ENCODE measurements around the gene PTGES3L.
"Not testable (repeated sequence)": the region's sequence is repeated elsewhere in the genome, so short reads cannot be mapped to it uniquely, and the experiment has no call there.

Gene PTGES3L

DNA sequence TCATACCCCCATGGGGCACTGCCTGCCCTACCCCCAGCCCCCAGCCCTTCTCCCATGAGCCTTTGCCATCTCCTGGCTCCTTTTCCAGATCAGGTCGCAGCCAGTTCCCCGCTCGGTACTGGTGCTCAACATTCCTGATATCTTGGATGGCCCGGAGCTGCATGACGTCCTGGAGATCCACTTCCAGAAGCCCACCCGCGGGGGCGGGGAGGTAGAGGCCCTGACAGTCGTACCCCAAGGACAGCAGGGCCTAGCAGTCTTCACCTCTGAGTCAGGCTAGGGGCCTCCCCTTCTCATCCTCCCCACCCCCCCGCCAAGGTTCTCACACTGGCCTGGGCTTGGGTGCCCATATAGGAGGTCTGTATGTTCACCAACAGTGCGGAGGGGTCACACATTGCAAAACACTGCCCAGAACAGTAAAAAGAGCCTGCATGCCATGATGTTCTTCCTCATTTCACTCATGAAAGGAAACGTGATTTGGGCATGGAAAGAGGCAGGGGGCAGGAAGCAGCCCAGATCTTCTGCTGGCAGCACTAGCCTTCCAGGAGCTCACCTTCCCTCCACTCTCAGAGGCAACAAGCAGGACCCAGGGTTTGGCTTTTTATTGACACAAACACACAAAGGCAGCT is 34.3 kb upstream of the PTGES3L start:
- no peak for DNase-seq

GRCh38 chr17:43013296-43013695 is 33.4 kb upstream of the PTGES3L start:
- DNase-seq = no peak

DNA sequence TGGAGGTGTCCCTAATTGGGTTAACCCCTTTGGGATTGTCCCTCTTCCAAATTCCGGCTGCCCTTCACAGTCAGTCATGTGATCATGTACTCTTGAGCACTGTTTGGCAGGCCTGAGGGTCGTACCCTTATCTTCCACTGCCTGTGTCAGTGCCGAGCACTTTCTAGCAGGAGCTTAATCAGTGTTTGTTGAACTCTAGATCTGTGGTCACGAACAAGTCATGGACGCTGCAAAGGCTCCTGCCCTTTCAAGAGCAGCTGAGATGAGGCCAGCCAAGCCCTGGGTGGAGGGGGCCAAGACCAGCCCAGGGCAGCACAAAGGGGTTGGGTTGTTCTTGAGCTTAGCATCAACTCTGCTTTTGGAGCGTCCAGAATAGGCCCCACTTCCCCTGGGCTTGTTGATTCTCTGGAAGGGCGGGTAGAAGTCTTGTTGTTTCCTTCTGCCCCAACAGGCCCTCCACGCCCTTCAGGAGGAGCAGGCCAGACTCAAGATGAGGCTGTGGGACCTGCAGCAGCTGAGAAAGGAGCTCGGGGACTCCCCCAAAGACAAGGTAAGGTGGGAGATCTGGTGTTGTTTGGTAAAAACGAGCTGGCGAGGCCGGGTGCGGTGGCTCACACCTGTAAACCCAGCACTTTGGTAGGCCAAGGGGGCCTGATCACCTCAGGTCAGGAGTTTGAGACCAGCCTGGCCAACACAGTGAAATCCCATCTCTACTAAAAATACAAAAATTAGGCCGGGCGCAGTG is 32.0 kb upstream of the PTGES3L start:
- DNase-seq = no peak

- DNase-seq = no peak
Measured at GRCh38 chr17:43010667-43011308, 30.9 kb upstream of the PTGES3L start.

DNA sequence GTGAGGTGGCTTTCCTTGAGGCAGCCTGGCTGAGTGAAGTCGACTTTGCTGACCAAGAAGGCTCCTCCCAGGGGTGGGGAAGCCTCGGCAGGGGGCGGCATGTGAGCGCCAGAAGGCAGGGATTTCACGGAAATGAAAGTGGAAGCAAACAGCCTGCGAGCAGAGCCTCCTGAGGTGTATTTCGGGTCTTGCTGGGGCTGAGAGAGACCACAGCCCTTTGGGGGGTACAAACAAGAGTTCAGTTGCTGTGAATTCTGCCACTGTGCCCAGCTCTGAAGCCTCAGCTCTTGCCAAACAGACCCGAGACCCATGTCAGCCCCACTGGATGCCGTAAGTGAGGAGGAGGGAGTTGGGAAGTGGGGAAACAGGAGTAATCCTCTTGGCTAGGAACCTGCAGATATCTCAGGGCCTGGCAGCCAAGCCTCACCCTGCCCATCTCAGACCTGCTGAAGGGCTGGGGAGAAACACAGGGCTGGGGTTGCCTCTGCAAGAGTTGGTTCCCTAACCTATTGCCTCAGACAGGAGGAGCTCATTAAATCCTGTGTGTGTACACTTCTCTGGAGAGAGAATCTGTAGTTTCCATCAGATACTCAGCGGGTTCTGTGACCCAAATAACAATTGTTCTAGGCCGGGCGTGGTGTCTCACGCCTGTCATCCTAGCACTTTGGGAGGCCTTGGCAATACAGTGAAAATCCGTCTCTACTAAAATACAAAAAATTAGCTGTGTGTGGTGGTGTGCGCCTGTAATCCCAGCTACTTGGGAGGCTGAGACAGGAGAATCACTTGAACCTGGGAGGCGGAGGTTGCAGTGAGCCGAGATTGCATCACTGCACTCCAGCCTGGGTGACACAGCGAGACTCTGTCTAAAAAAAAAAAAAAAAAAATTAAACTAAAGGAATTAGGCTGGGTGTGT is 27.0 kb upstream of the PTGES3L start, which contains the start of gene IFI35:
IFI35 (plus strand) TSS at position 146 of the 913 bp plus-strand sequence; CDS start at position 310, 164 bp downstream.
- DNase-seq = peak; percentile 93 to 95

DNA sequence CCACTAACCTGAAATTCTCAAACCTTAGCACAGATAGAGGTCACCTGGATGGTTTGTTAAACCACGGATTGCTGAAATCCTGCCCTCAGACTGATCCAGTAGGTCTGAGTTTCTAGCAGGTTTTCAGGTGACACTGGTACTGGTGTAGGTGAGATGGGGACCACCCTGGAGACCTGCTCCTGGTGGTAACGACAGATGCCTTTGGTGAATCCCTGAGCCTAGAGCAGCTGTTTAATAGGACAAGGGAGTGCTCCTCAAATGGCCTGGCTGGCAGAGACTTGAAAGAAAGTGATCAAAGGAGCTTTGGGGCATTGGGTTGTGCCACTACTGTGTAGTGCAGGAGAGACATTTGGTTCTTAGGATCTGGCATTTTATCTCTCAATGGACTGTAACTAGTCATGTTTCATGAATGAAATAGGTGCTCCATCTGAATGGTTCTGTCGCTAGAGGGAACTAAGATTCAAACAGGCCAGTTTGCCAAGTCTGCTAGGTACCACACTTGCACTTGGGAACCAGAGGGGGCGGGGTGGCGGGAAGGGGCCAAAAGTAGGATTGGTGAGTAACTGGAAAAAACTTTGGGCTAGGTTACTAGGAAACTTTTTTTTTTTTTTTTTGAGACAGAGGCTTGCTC is 23.8 kb upstream of the PTGES3L start:
- DNase-seq = no peak

GRCh38 chr17:43000894-43001293 is 21.0 kb upstream of the PTGES3L start:
- DNase-seq = not testable (repeated sequence)

DNA sequence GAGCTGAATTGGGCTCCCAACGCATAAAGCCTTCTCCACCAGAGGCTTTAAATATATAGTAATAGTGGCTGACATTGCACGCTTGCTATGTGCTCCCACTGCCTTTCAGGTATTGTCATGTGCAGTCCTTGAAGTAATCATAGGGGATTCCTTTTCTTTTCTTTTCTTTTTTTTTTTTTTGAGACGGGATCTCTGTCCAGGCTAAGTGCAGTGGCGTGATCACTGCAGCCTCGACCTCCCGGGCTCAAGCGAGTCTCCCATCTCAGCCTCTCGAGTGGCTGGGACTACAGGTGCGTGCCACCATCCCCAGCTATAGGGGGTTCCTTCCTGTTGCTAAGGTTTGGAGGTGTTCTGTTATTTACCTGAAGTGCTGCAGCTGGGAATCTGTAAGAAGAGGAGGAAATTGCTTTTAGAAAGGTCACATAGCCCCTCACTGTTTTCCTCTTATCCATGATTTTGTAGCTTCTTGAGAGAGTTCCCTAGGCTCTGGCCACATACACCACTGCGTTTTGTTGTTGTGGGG is 19.2 kb upstream of the PTGES3L start:
- no peak for DNase-seq

DNA sequence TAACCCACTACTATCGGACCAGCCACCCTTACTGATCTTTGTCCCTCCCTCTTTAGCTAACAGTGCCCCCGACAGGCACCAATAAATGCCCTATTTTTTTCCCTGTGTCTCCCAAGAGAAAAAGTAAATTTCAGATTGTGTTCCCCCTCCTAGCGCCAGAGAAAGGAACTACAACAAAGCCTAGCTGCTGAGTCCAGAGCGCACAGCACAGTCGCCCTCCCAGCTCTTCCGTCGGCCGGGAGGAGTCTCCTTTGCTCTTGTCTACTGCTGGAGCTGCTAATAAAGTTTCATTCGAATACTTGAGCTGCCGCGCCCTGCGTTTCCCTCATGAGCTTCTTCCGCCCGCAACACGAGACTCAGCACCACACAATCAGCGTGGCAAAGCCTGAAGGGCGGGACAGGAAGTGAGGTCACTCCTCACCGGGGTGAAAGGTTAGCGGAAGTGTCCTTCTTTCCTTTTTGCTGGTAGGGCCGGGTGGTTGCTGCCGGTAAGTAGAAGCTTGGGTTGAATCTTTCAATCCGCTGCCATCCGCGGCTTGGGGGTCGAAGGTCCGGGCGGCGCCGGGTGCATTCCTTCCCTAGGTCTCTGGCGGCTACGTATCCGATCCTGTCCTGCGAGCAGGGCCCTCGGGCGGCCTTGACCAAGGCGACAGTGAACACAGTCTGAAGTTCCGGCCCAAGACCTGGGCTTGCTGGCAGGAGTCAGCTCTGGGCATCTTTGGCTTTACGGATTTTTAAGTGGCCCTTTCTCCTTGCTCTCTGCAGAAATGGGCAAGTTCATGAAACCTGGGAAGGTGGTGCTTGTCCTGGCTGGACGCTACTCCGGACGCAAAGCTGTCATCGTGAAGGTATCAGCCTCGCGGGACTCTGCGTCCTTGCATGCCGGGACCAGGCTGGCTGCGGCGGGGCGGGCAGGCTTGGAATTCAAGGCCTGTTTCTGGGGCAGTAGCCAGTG is 18.4 kb upstream of the PTGES3L start, which contains the start of gene RPL27:
RPL27 (plus strand) TSS at position 436 of the 955 bp plus-strand sequence; CDS start at position 768, 332 bp downstream.
- DNase-seq = peak; percentile 99

GRCh38 chr17:42997390-42997983 is 17.6 kb upstream of the PTGES3L start:
- no peak for DNase-seq

DNA sequence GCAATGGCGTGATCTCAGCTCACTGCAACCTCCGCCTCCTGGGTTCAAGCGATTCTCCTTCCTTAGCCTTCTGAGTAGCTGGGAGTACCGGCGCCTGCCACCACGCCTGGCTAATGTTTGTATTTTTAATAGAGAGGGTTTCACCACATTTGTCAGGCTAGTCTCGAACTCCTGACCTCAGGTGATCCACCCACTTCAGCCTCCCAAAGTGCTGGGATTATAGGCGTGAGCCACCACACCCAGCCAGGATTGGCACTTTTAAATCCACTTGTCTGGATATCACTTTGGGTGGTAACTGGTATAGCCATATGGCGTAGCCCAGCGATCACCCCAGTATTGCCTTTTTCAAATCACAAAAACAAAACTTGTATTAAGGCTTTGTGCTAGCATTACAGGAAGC is 14.0 kb upstream of the PTGES3L start:
- DNase-seq = not testable (repeated sequence)

DNA sequence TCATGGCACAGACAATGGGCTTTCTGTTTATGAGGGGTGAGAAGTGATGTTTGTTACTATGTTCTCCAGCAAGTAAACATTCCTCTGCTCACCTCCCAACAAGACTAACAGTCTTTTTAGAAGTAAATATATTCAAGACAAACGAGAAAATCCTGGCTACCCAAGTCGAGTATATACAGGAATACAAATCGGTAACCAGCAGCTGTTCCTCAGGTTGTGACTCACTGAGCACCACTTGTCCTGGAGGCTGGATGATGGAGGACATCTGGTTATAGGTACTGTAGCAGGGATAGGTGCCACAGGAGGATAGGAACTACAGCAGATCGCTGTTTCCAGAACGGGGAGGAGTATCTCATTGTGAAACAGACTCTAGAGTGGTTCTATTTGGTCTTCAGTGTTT is 13.0 kb upstream of the PTGES3L start:
- DNase-seq = no peak

DNA sequence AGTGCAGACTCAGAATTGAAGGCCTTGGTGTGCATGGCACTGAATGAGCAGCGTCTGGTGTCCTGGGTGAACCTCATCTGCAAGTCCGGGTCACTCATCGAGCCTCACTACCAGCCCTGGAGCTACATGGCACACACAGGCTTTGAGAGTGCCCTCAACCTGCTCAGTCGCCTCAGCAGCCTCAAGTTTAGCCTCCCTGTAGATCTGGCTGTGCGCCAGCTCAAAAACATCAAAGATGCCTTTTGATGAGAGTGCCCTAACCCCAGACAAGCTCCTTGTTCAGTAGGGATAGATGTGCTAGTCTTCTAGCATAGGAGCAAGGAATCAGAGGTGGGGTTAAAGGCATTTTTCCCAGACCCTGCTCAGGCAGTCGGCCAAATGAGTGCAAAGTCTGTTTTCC is 11.6 kb upstream of the PTGES3L start:
- DNase-seq = no peak

GRCh38 chr17:42989726-42990652 is 10.1 kb upstream of the PTGES3L start:
- DNase-seq = no peak

DNA sequence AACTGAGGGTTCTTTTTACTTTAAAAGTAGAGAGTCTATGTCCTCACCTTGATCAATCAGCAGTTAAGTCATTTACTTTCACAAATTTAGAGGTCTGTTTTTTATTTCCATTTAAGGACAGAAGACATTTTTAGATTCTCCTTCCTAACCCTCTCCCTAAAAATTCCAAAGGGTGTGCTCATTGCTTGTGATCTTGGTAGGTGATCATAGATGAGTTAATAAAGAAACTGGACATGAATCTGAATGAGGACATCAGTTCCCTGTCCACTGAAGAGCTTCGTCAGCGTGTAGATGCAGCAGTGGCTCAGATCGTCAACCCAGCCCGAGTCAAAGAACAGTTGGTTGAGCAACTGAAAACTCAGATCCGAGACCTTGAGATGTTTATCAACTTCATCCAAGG is 9.3 kb upstream of the PTGES3L start:
- no peak for DNase-seq

GRCh38 chr17:42985225-42985624 is 5.3 kb upstream of the PTGES3L start:
- peak in 1 of 2 donors; percentile 19 for DNase-seq

DNA sequence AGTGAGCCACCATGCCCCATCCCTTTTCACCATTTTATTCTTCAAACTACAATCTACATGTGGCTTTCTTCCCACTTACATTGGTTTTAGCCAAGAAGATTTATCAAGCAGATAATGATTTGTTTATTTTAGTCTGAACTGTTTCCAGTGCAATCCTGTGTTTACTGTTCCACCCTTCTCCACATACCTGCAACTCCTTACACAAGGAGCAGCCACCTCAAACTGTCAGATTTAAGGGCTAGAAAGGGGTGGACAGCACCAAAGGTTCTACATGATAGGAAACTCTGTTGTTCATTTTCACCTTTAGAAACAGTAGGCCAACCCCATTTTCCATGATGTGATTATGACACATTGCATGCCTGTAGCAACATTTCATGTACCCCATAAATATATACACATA is 2.4 kb upstream of the PTGES3L start:
- DNase-seq = no peak

GRCh38 chr17:42980766-42981397 is 1.0 kb upstream of the PTGES3L start:
- DNase-seq = peak; percentile 42 to 62

All from CD4-positive, alpha-beta T cell treated with Interferon alpha-2 for 1 hour (primary cell).